HEK293T (cell line): ENCODE measurements around the gene LIPE.

ENCODE experiments used
- CTCF ChIA-PET: fragments of 350-600 bp; formaldehyde crosslinking; extraction: SDS; loops from one replicate; lab custom pipeline; 2021; ENCODE audit warnings: antibody characterized with exemption, inconsistent platforms; lab: Yijun Ruan, JAX
- POLR2A ChIA-PET: fragments of 350-600 bp; formaldehyde crosslinking; extraction: SDS; loops from one replicate; lab custom pipeline; 2020; ENCODE audit warnings: antibody characterized with exemption, inconsistent platforms; lab: Yijun Ruan, JAX
- DNase-seq: peaks from one replicate; pipeline ENCODE4 v3.0.0; 2012; ENCODE audit warnings: mixed read lengths; ENCODE audit errors: extremely low spot score
- ARNT ChIP-seq: fragments of 450-650 bp; IDR thresholded peaks from 2 replicates; pipeline ENCODE4 v1.6.1; 2017; ENCODE audit warnings: mild to moderate bottlenecking
- BHLHE40 ChIP-seq: fragments of 450-650 bp; IDR thresholded peaks from 2 replicates; pipeline ENCODE4 v1.6.1; 2016; ENCODE audit warnings: mild to moderate bottlenecking, moderate library complexity, borderline replicate concordance
- CTBP1 ChIP-seq: fragments of 450-650 bp; IDR thresholded peaks from 2 replicates; pipeline ENCODE4 v1.6.1; 2016; ENCODE audit warnings: borderline replicate concordance
- ELF4 ChIP-seq: fragments of 450-650 bp; IDR thresholded peaks from 2 replicates; pipeline ENCODE4 v1.6.1; 2017; ENCODE audit warnings: antibody characterized with exemption
- FOXA1 ChIP-seq: fragments of 450-650 bp; IDR thresholded peaks from 2 replicates; pipeline ENCODE4 v1.6.1; 2016; ENCODE audit warnings: mild to moderate bottlenecking
- FOXK2 ChIP-seq: fragments of 450-650 bp; IDR thresholded peaks from 2 replicates; pipeline ENCODE4 v1.6.1; 2016; ENCODE audit warnings: mild to moderate bottlenecking
- FOXM1 ChIP-seq: fragments of 450-650 bp; IDR thresholded peaks from 2 replicates; pipeline ENCODE4 v1.6.1; 2017; ENCODE audit warnings: mild to moderate bottlenecking, borderline replicate concordance
- HDGF ChIP-seq: fragments of 450-650 bp; IDR thresholded peaks from 2 replicates; pipeline ENCODE4 v1.6.1; 2017; ENCODE audit warnings: antibody characterized with exemption, borderline replicate concordance
- L3MBTL2 ChIP-seq: fragments of 450-650 bp; conservative IDR thresholded peaks from 2 replicates; pipeline ENCODE4 v1.6.1; 2016; ENCODE audit warnings: mild to moderate bottlenecking
- LEF1 ChIP-seq: fragments of 450-650 bp; IDR thresholded peaks from 2 replicates; pipeline ENCODE4 v1.6.1; 2017; ENCODE audit warnings: mild to moderate bottlenecking, borderline replicate concordance
- NFRKB ChIP-seq: fragments of 450-650 bp; IDR thresholded peaks from 2 replicates; pipeline ENCODE4 v1.6.1; 2016; ENCODE audit warnings: mild to moderate bottlenecking, moderate library complexity
- PKNOX1 ChIP-seq: fragments of 450-650 bp; IDR thresholded peaks from 2 replicates; pipeline ENCODE4 v1.6.1; 2016
- SP1 ChIP-seq: fragments of 450-650 bp; IDR thresholded peaks from 2 replicates; pipeline ENCODE4 v1.6.1; 2017
- SUZ12 ChIP-seq: fragments of 450-650 bp; IDR thresholded peaks from 2 replicates; pipeline ENCODE4 v1.6.1; 2016; ENCODE audit warnings: mild to moderate bottlenecking
- TARDBP ChIP-seq: fragments of 450-650 bp; IDR thresholded peaks from 2 replicates; pipeline ENCODE4 v1.6.1; 2016
- ZNF384 ChIP-seq: fragments of 450-650 bp; IDR thresholded peaks from 2 replicates; pipeline ENCODE4 v1.6.1; 2016

LIPE gene

GRCh38 chr19:42396381-42397262, 30.6 kb downstream of the LIPE start:
- peak; percentile 99 for DNase-seq
- POLR2A ChIA-PET = interaction anchor here (0.6 to 3.8 kb wide), 36 partner anchors 9 to 295 kb away, joined by 3 to 50 read pairs (median 4); partner anchors contain the start of gene LIPE
- TF ChIP-seq NFRKB = no peak
- TF ChIP-seq PKNOX1 = peak; percentile 99
- peak; percentile 43 for TF ChIP-seq L3MBTL2
- TF ChIP-seq ZNF384 = no peak
- TF ChIP-seq ELF4 = peak; percentile 51; the same call in 1 of the 2 replicates
- CTCF ChIA-PET = interaction anchor here (0.5 to 1.6 kb wide), 5 partner anchors 10 to 867 kb away, joined by 3 to 5 read pairs (median 4); no protein-coding TSS in a partner anchor

GRCh38 chr19:42394751-42395150, 32.4 kb downstream of the LIPE start:
- ChIA-PET POLR2A (interaction anchor here (0.9 kb wide), 1 partner anchor 9 kb away, joined by 5 read pairs; no protein-coding TSS in a partner anchor), CTCF (no interaction called here)
- TF ChIP-seq SP1 = no peak
- no peak for TF ChIP-seq HDGF
- TF ChIP-seq PKNOX1 = no peak
- no peak for TF ChIP-seq ELF4
- TF ChIP-seq FOXM1 = no peak
- no peak for TF ChIP-seq ZNF384
- TF ChIP-seq FOXK2 = no peak
- TF ChIP-seq LEF1 = no peak
- TF ChIP-seq SUZ12 = no peak
- TF ChIP-seq BHLHE40 = no peak
- TF ChIP-seq CTBP1 = no peak
- no peak for TF ChIP-seq NFRKB
- TF ChIP-seq TARDBP = no peak
- no peak for TF ChIP-seq ARNT
- no peak for TF ChIP-seq FOXA1
- no peak for TF ChIP-seq L3MBTL2
- no peak for DNase-seq

GRCh38 chr19:42392165-42392564, 35.0 kb downstream of the LIPE start:
- TF ChIP-seq ARNT = no peak
- TF ChIP-seq NFRKB = no peak
- no peak for DNase-seq
- POLR2A ChIA-PET = no interaction called here
- CTCF ChIA-PET = interaction anchor here (1.1 kb wide), 1 partner anchor 8 kb away, joined by 4 read pairs; no protein-coding TSS in a partner anchor

- POLR2A ChIA-PET = no interaction called here
- no peak for DNase-seq
- CTCF ChIA-PET = interaction anchor here (0.5 kb wide), 1 partner anchor 281 kb away, joined by 6 read pairs; no protein-coding TSS in a partner anchor
- TF ChIP-seq ARNT (no peak), TARDBP (no peak), NFRKB (no peak), HDGF (no peak), ZNF384 (no peak), ELF4 (no peak), FOXM1 (no peak), L3MBTL2 (no peak), PKNOX1 (no peak), SP1 (no peak), SUZ12 (no peak), CTBP1 (no peak), FOXA1 (no peak), LEF1 (no peak), FOXK2 (no peak), BHLHE40 (no peak)
Observed at GRCh38 chr19:42389899-42390298, 37.3 kb downstream of the LIPE start, which contains the start of gene CNFN. Gene CNFN, minus strand, starts transcription at chr19:42390297. Its CDS starts 1,260 bp downstream, at chr19:42389037.

GRCh38 chr19:42388851-42389489, 38.2 kb downstream of the LIPE start:
- TF ChIP-seq FOXA1 (no peak), PKNOX1 (no peak), LEF1 (no peak), FOXM1 (no peak), SP1 (no peak), L3MBTL2 (no peak), ELF4 (no peak), FOXK2 (no peak), CTBP1 (no peak), HDGF (no peak), TARDBP (no peak), SUZ12 (no peak), BHLHE40 (no peak), ARNT (no peak), ZNF384 (no peak), NFRKB (no peak)
- ChIA-PET CTCF (no interaction called here), POLR2A (interaction anchor here (1.3 to 4.1 kb wide), 2 partner anchors 8 to 11 kb away, joined by 4 to 27 read pairs; no protein-coding TSS in a partner anchor)
- DNase-seq = no peak
